NCI-H748 treated with DMSO at 0.1 percent for 48 hours (cell line): ENCODE measurements around the gene ZDHHC24.

Experiments
- DNase-seq: peaks from one replicate; lab custom pipeline; 2025; lab: John Stamatoyannopoulos, UW

ZDHHC24 gene

DNA sequence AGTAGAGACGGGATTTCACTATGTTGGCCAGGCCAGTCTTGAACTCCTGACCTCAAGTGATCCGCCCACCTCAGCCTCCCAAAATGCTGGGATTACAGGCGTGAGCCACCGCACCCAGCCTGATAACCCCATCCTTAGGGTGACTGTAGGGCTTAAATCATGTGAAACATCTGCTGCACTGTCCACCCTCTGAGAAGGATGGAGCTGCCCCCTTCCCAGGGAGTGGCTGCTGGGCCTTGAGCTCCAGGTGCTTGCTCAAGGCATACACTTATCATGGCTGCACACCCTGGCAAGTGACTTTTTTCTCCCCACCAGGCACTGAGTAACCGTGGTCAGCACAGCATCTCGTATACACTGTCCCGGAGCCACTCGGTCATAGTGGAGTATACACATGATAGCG, 73.8 kb downstream of the ZDHHC24 start:
- DNase-seq: no peak

DNA sequence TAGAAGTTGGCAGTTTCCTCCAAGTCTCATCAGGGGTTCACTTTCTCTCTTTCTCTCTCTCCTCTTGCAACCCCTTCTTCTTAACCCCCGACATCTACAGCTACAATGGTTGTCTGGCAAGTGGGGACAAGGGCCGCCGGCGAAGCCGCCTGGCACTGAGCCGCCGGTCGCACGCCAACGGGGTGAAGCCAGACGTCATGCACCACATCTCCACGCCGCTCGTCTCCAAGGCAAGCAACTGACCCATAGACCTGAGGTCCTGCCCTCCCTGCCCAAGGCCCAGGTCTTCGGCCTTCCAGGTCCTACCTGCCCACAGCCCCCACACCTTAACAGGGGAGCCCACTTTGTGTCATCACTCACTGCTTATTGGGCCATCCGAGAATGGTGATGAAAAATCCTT, 74.7 kb downstream of the ZDHHC24 start:
- DNase-seq: no peak
